ENCODE results near the gene HPS6.

DNA sequence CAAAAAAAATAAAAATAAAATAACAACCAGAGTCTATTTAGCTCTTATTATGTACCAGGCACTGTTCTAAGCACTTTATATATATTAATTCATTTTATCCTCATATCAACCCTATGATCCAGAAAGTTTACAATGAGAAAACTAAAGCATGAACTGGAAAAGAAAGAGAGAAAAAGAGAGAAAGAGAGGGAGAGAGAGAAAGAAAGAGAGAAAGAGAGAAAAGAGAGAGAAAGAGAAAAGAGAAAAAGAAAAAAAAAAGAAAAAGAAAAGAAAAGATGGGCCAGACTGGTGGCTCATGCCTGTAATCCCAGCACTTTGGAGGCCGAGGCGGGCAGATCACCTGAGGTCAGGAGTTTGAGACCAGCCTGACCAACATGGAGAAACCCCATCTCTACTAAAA lies 19.1 kb upstream of the HPS6 start:
- TF ChIP-seq EZH2 (IDR thresholded peaks at IDR 0.05; ENCODE audit: borderline replicate concordance, low read length), result no peak
- TF ChIP-seq, protein P1, sequence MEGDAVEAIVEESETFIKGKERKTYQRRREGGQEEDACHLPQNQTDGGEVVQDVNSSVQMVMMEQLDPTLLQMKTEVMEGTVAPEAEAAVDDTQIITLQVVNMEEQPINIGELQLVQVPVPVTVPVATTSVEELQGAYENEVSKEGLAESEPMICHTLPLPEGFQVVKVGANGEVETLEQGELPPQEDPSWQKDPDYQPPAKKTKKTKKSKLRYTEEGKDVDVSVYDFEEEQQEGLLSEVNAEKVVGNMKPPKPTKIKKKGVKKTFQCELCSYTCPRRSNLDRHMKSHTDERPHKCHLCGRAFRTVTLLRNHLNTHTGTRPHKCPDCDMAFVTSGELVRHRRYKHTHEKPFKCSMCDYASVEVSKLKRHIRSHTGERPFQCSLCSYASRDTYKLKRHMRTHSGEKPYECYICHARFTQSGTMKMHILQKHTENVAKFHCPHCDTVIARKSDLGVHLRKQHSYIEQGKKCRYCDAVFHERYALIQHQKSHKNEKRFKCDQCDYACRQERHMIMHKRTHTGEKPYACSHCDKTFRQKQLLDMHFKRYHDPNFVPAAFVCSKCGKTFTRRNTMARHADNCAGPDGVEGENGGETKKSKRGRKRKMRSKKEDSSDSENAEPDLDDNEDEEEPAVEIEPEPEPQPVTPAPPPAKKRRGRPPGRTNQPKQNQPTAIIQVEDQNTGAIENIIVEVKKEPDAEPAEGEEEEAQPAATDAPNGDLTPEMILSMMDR (conservative IDR thresholded peaks at IDR 0.05 in 1 of 2, IDR thresholded peaks at IDR 0.05 in 1 of 2; ENCODE audit: extremely low read depth in 1 of 2, insufficient read depth in 1 of 2, low read depth in 1 of 2, low read length in 2 of 2), result no peak

Data from mammary epithelial cell (primary cell).